DND-41 (cell line): ENCODE data around the gene XAB2.

ENCODE experiments used
- EZH2 ChIP-seq: IDR thresholded peaks from 3 replicates; pipeline ENCODE4 v1.6.1; 2012; ENCODE audit warnings: borderline replicate concordance, low read depth, mild to moderate bottlenecking, moderate library complexity, low read length, inconsistent platforms; ENCODE audit not compliant: severe bottlenecking
- TF ChIP-seq, protein P1 (sequence below): IDR thresholded peaks from 2 replicates; pipeline ENCODE4 v1.5.1; 2012; ENCODE audit warnings: borderline replicate concordance, low read length, moderate library complexity, mild to moderate bottlenecking; ENCODE audit not compliant: poor library complexity, severe bottlenecking; ENCODE audit errors: extremely low read depth

DNA sequence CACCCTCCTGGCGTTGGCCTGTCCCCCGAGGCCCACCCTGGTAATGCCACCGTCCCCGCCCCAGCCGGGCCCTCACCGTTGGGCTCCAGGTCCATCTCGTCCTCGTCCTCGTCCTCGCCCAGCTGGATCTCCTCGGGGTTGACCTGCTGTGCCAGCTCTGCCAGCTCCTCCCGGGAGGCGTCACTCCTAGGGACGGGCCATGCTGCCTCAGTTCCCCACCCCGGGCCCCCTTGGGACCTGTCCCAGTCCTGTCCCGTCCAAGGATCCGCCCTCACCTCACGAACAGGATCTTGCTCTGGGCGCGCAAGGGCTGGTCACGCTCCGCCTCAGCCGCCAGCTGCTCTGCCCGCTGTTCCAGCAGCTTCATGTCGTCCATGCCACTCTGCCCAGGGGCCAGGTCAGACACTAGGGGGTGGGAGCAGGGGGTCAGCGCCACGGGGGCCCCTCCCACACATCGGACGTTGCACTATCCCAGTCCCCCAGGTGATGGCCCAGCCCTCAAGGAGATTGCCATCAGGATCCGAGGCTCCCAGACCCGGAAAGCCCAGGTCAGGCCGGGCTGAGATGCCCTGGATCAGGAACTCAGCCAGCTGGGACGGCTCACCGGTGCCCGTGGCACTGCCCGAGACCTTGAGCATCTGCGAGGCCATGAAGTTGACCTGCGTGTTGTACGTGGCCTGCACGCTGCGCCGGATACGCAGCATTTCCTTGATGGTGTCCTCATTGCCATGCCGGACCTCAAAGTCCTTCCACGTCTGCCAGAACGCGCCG is 9.5 kb downstream of the XAB2 start:
- TF ChIP-seq, protein P1, sequence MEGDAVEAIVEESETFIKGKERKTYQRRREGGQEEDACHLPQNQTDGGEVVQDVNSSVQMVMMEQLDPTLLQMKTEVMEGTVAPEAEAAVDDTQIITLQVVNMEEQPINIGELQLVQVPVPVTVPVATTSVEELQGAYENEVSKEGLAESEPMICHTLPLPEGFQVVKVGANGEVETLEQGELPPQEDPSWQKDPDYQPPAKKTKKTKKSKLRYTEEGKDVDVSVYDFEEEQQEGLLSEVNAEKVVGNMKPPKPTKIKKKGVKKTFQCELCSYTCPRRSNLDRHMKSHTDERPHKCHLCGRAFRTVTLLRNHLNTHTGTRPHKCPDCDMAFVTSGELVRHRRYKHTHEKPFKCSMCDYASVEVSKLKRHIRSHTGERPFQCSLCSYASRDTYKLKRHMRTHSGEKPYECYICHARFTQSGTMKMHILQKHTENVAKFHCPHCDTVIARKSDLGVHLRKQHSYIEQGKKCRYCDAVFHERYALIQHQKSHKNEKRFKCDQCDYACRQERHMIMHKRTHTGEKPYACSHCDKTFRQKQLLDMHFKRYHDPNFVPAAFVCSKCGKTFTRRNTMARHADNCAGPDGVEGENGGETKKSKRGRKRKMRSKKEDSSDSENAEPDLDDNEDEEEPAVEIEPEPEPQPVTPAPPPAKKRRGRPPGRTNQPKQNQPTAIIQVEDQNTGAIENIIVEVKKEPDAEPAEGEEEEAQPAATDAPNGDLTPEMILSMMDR: no peak
- TF ChIP-seq EZH2: no peak
